ENCODE data around the gene KCNJ14.

KCNJ14 gene

GRCh38 chr19:48418317-48419064, 36.9 kb upstream of the KCNJ14 start:
- Histone ChIP-seq H3K4me1 (ENCODE audit: low read length) (peaks cover 12% of the 10 kb centered on the region), H3K79me2 (ENCODE audit: low read length) (no peaks in the 10 kb centered on the region), H3K9me2 (replicated peaks; ENCODE audit: insufficient read depth, low read length) (no peaks in the 10 kb centered on the region), H3K27me3 (replicated peaks; ENCODE audit: insufficient read depth, low read length) (peaks cover 17% of the 10 kb centered on the region), H3K9me3 (replicated peaks; ENCODE audit: insufficient read depth, low read length) (no peaks in the 10 kb centered on the region), H3K4me3 (ENCODE audit: low read length) (peak overlapping the region; percentile 48; the same call in 1 of the 2 replicates), H2AFZ (ENCODE audit: low read length) (peak overlapping the region; percentile 74), H3K27ac (ENCODE audit: low read length) (peak overlapping the region; percentile 31; the same call in 1 of the 2 replicates), H3F3A (ENCODE audit: insufficient read depth, low read length) (peaks cover 17% of the 10 kb centered on the region), H3K4me2 (ENCODE audit: low read depth, low read length) (peak overlapping the region; percentile 62), H4K20me1 (ENCODE audit: insufficient read depth, low read length) (no peaks in the 10 kb centered on the region), H3K36me3 (replicated peaks; ENCODE audit: insufficient read depth, low read length) (no peaks in the 10 kb centered on the region), H3K9ac (ENCODE audit: low read length) (peak overlapping the region; percentile 33; the same call in 1 of the 2 replicates)
- peak; percentile 75 for DNase-seq
- TF ChIP-seq CTCF (IDR thresholded peaks at IDR 0.05; ENCODE audit: low read length) (peak; percentile 52), EZH2phosphoT487 (IDR thresholded peaks at IDR 0.05; ENCODE audit: low read length) (no peak)

- no peak for TF ChIP-seq CTCF (IDR thresholded peaks at IDR 0.05; ENCODE audit: low read length)
- TF ChIP-seq EZH2phosphoT487 (IDR thresholded peaks at IDR 0.05; ENCODE audit: low read length): no peak
- TF ChIP-seq EZH2 (optimal IDR thresholded peaks at IDR 0.05; ENCODE audit: low read depth, low read length): no peak
- Histone ChIP-seq H3K4me1 (ENCODE audit: low read length) (peaks cover 12% of the 10 kb centered on the region), H4K20me1 (ENCODE audit: insufficient read depth, low read length) (no peaks in the 10 kb centered on the region), H2AFZ (ENCODE audit: low read length) (peak overlapping the region; percentile 74), H3K27ac (ENCODE audit: low read length) (peak overlapping the region; percentile 31; the same call in 1 of the 2 replicates), H3K27me3 (replicated peaks; ENCODE audit: insufficient read depth, low read length) (peaks cover 9% of the 10 kb centered on the region), H3K4me2 (ENCODE audit: low read depth, low read length) (peak overlapping the region; percentile 62), H3K4me3 (ENCODE audit: low read length) (peak overlapping the region; percentile 48), H3K79me2 (ENCODE audit: low read length) (no peaks in the 10 kb centered on the region), H3K9me2 (replicated peaks; ENCODE audit: insufficient read depth, low read length) (no peaks in the 10 kb centered on the region), H3K36me3 (replicated peaks; ENCODE audit: insufficient read depth, low read length) (no peaks in the 10 kb centered on the region), H3F3A (ENCODE audit: insufficient read depth, low read length) (peaks cover 17% of the 10 kb centered on the region), H3K9ac (ENCODE audit: low read length) (peak overlapping the region; percentile 33; the same call in 1 of the 2 replicates), H3K9me3 (replicated peaks; ENCODE audit: insufficient read depth, low read length) (no peaks in the 10 kb centered on the region)
- DNase-seq: peak; percentile 79
These were observed 36.0 kb upstream of the KCNJ14 start for GRCh38 chr19:48419158-48419920.

GRCh38 chr19:48421548-48421947, 33.8 kb upstream of the KCNJ14 start:
- no peak overlapping the region for H2AFZ ChIP-seq (ENCODE audit: low read length)
- H3K27me3 ChIP-seq (replicated peaks; ENCODE audit: insufficient read depth, low read length): no peaks in the 10 kb centered on the region
- H3K27ac ChIP-seq (ENCODE audit: low read length): no peak overlapping the region
- no peak overlapping the region for H3K9ac ChIP-seq (ENCODE audit: low read length)
- H3K4me3 ChIP-seq (ENCODE audit: low read length): no peak overlapping the region
- H3K4me1 ChIP-seq (ENCODE audit: low read length): peaks cover 9% of the 10 kb centered on the region
- H4K20me1 ChIP-seq (ENCODE audit: insufficient read depth, low read length): no peaks in the 10 kb centered on the region
- H3K79me2 ChIP-seq (ENCODE audit: low read length): no peaks in the 10 kb centered on the region
- no peaks in the 10 kb centered on the region for H3K9me2 ChIP-seq (replicated peaks; ENCODE audit: insufficient read depth, low read length)
- H3K36me3 ChIP-seq (replicated peaks; ENCODE audit: insufficient read depth, low read length): no peaks in the 10 kb centered on the region
- no peak for DNase-seq
- peaks cover 9% of the 10 kb centered on the region; the same call in 1 of the 2 replicates for H3F3A ChIP-seq (ENCODE audit: insufficient read depth, low read length)
- no peak overlapping the region for H3K4me2 ChIP-seq (ENCODE audit: low read depth, low read length)
- H3K9me3 ChIP-seq (replicated peaks; ENCODE audit: insufficient read depth, low read length): no peaks in the 10 kb centered on the region
- TF ChIP-seq CTCF (IDR thresholded peaks at IDR 0.05; ENCODE audit: low read length): no peak
- no peak for TF ChIP-seq EZH2 (optimal IDR thresholded peaks at IDR 0.05; ENCODE audit: low read depth, low read length)
- no peak for TF ChIP-seq EZH2phosphoT487 (IDR thresholded peaks at IDR 0.05; ENCODE audit: low read length)
